ENCODE results near the gene NRTN. TPM values are rescaled to one million over a fixed set of nuclear protein-coding genes. Genes with fewer than 3 reads are reported as not detected.

Gene NRTN
- total RNA-seq, 1 experiment from 2014 or later = 1.9 TPM

GRCh38 chr19:5832061-5832460, 27.2 kb downstream of the NRTN start:
- Histone ChIP-seq H4K20me1 (ENCODE audit: insufficient read depth) (no peaks in the 10 kb centered on the region), H3K79me2 (ENCODE audit: low read depth) (no peaks in the 10 kb centered on the region), H3K27me3 (ENCODE audit: insufficient read depth, low read depth) (no peaks in the 10 kb centered on the region), H3K36me3 (ENCODE audit: low read depth) (no peaks in the 10 kb centered on the region), H3K27ac (no peak overlapping the region), H3F3A (ENCODE audit: insufficient read depth, low read depth) (peaks cover 9% of the 10 kb centered on the region; the same call in 1 of the 2 replicates), H3K4me3 (no peak overlapping the region), H2AFZ (no peak overlapping the region), H3K4me2 (no peak overlapping the region), H3K4me1 (replicated peaks; ENCODE audit: insufficient read depth) (0 out of 2 replicates have a peak, but pooled peaks cover under 1% of the 10 kb centered on the region), H3K9me3 (ENCODE audit: insufficient read depth, low read depth) (no peaks in the 10 kb centered on the region), H3K9me2 (ENCODE audit: insufficient read depth) (no peaks in the 10 kb centered on the region)
- ChIA-PET CTCF (no interaction called here), POLR2A (ENCODE audit: unreplicated experiment) (no interaction called here)
- TF ChIP-seq EZH2 (IDR thresholded peaks at IDR 0.05; ENCODE audit: low read depth) (no peak), CTCF (conservative IDR thresholded peaks at IDR 0.05) (no peak)
- intact Hi-C loops (cut with micrococcal nuclease; ENCODE audit: unreplicated experiment) = no loop called here
- no TSS peak for BruUV-seq (replicated peaks)
- DNase-seq = no peak

GRCh38 chr19:5832527-5833216, 27.8 kb downstream of the NRTN start:
- CTCF ChIA-PET = no interaction called here
- Histone ChIP-seq H3K4me1 (replicated peaks; ENCODE audit: insufficient read depth) (no peaks in the 10 kb centered on the region), H3K4me3 (no peak overlapping the region), H3K27ac (no peak overlapping the region), H4K20me1 (ENCODE audit: insufficient read depth) (no peaks in the 10 kb centered on the region), H2AFZ (no peak overlapping the region), H3K36me3 (ENCODE audit: low read depth) (no peaks in the 10 kb centered on the region), H3F3A (ENCODE audit: insufficient read depth, low read depth) (peaks cover 7% of the 10 kb centered on the region; the same call in 1 of the 2 replicates), H3K79me2 (ENCODE audit: low read depth) (no peaks in the 10 kb centered on the region), H3K27me3 (ENCODE audit: insufficient read depth, low read depth) (no peaks in the 10 kb centered on the region), H3K9me2 (ENCODE audit: insufficient read depth) (no peaks in the 10 kb centered on the region), H3K9me3 (ENCODE audit: insufficient read depth, low read depth) (no peaks in the 10 kb centered on the region), H3K4me2 (no peak overlapping the region)
- intact Hi-C loops (cut with micrococcal nuclease; ENCODE audit: unreplicated experiment) = no loop called here
- TF ChIP-seq CTCF (conservative IDR thresholded peaks at IDR 0.05) = no peak
- TF ChIP-seq EZH2 (IDR thresholded peaks at IDR 0.05; ENCODE audit: low read depth) = no peak
- POLR2A ChIA-PET (ENCODE audit: unreplicated experiment) = interaction anchor here (0.7 kb wide), 1 partner anchor 112 kb away, joined by 6 read pairs; no protein-coding TSS in a partner anchor
- no TSS peak for BruUV-seq (replicated peaks)
- no peak for DNase-seq

GRCh38 chr19:5837761-5838352, 33.0 kb downstream of the NRTN start:
- POLR2A ChIA-PET (ENCODE audit: unreplicated experiment) = no interaction called here
- CTCF ChIA-PET = no interaction called here
- no peaks in the 10 kb centered on the region for H4K20me1 ChIP-seq (ENCODE audit: insufficient read depth)
- H3K27me3 ChIP-seq (ENCODE audit: insufficient read depth, low read depth) = no peaks in the 10 kb centered on the region
- H3K9me2 ChIP-seq (ENCODE audit: insufficient read depth) = no peaks in the 10 kb centered on the region
- H3K79me2 ChIP-seq (ENCODE audit: low read depth) = no peaks in the 10 kb centered on the region
- no peaks in the 10 kb centered on the region for H3K4me1 ChIP-seq (replicated peaks; ENCODE audit: insufficient read depth)
- H3K27ac ChIP-seq = no peak overlapping the region
- DNase-seq = no peak
- no peak overlapping the region for H3K4me2 ChIP-seq
- no TSS peak for BruUV-seq (replicated peaks)
- peaks cover 3% of the 10 kb centered on the region; the same call in 1 of the 2 replicates for H3F3A ChIP-seq (ENCODE audit: insufficient read depth, low read depth)
- intact Hi-C loops (cut with micrococcal nuclease; ENCODE audit: unreplicated experiment) = no loop called here
- H2AFZ ChIP-seq = no peak overlapping the region
- H3K36me3 ChIP-seq (ENCODE audit: low read depth) = no peaks in the 10 kb centered on the region
- H3K4me3 ChIP-seq = no peak overlapping the region
- H3K9me3 ChIP-seq (ENCODE audit: insufficient read depth, low read depth) = no peaks in the 10 kb centered on the region
- TF ChIP-seq CTCF (conservative IDR thresholded peaks at IDR 0.05) (no peak), EZH2 (IDR thresholded peaks at IDR 0.05; ENCODE audit: low read depth) (no peak)
